ENCODE measurements around the gene ZNF524. TPM values are rescaled to one million over a fixed set of nuclear protein-coding genes. Genes with fewer than 3 reads are reported as not detected.

The ZNF524 gene
- total RNA-seq: 10 to 100 TPM; 22.3 to 25.6 (median 25.4) TPM

DNA sequence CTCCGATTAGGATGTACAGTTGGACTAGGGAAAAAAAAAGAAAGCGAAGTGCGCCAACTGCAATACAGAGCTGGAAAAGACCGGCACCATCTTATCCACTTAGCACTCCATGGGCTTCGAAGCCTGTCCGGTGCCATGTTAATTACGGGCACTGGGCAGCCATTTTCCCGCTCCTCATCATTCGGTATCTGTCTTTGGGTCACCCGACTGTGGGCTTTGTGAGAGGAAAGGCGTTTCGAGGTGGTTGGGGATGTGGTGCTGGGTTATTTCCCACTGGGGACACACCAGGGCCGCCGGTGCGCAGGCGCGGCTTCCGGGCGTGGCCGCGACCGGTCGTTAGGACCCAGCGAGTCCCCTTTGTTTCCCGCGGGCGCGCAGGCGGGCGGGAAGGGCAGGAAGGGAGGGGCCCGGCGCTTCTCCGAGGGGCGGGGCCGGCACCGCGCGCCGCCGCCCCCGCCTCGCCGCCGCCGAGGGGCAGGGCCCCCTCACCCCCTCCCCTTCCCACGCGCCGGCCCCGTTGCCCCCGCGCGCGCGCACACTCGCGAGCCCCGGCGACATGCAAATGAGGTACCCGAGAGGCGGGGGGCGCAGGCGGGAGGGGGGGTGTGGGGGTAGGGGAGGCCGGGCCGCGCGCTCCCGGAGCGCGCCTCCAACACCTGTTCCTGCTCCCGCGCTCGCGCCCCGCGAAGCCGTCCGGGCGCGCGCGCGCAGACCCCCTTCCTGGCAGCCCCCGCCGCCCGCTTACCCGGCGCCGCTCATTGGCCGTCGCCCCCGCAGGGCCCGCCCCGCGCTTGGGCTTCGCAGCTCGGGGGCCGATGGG lies at the start of gene ZNF524:
Gene ZNF524 (plus strand): TSS at position 447 of the 820 bp plus-strand sequence. CDS start 1,825 bp downstream, outside the sequence.
- Histone ChIP-seq H3K4me3 (peak within 1 kb of the TSS; percentile 76 to 98 (median 81)), H3K27ac (peak within 1 kb of the TSS; percentile 98 to 100), H3K36me3 (no peaks in the 10 kb centered on the region), H3K9me3 (no peaks in the 10 kb centered on the region), H3K4me1 (no peaks in the 10 kb centered on the region), H3K27me3 (no peaks in the 10 kb centered on the region)
- TF ChIP-seq POLR2A (IDR thresholded peaks at IDR 0.05) (no peak), POLR2AphosphoS5 (IDR thresholded peaks at IDR 0.05) (peak; percentile 55 to 71 (median 57)), CTCF (IDR thresholded peaks at IDR 0.05) (peak in 1 of 3 donors; percentile 29)
- peak; percentile 77 to 89 for DNase-seq (ENCODE audit: low spot score in 2 of 2)
- intact Hi-C loops (cut with DNase I; ENCODE audit: low total_unique reads): loop anchor here (5.0 kb wide), 1 partner anchor 537 kb away; no protein-coding TSS in a partner anchor

- H3K4me3 ChIP-seq: peak overlapping the region in 1 of 3 donors; percentile 55
- no peaks in the 10 kb centered on the region for H3K27me3 ChIP-seq
- H3K36me3 ChIP-seq: no peaks in the 10 kb centered on the region
- H3K27ac ChIP-seq: peak overlapping the region in 1 of 2 donors; percentile 83
- no peak for DNase-seq (ENCODE audit: low spot score in 2 of 2)
- H3K9me3 ChIP-seq: no peaks in the 10 kb centered on the region
- peaks cover 0 to 6% of the 10 kb centered on the region in 2 donors for H3K4me1 ChIP-seq
- TF ChIP-seq POLR2A (IDR thresholded peaks at IDR 0.05) (no peak), CTCF (IDR thresholded peaks at IDR 0.05) (no peak)
- intact Hi-C loops (cut with DNase I; ENCODE audit: low total_unique reads): no loop called here
These were observed 49.8 kb upstream of the ZNF524 start for GRCh38 chr19:55550321-55550650.

GRCh38 chr19:55552206-55552605 lies 47.9 kb upstream of the ZNF524 start:
- no peaks in the 10 kb centered on the region for H3K27me3 ChIP-seq
- no peak for TF ChIP-seq POLR2A (IDR thresholded peaks at IDR 0.05)
- intact Hi-C loops (cut with DNase I; ENCODE audit: low total_unique reads): no loop called here
- no peaks in the 10 kb centered on the region for H3K9me3 ChIP-seq
- no peak overlapping the region for H3K4me3 ChIP-seq
- no peak overlapping the region for H3K27ac ChIP-seq
- no peaks in the 10 kb centered on the region for H3K36me3 ChIP-seq
- DNase-seq (ENCODE audit: low spot score in 2 of 2): no peak
- peaks cover 0 to 1% of the 10 kb centered on the region in 2 donors for H3K4me1 ChIP-seq

- TF ChIP-seq POLR2AphosphoS5 (IDR thresholded peaks at IDR 0.05) (no peak), POLR2A (IDR thresholded peaks at IDR 0.05) (no peak), CTCF (IDR thresholded peaks at IDR 0.05) (no peak)
- Histone ChIP-seq H3K4me3 (no peak overlapping the region), H3K9me3 (no peaks in the 10 kb centered on the region), H3K27ac (no peak overlapping the region), H3K36me3 (no peaks in the 10 kb centered on the region), H3K4me1 (no peaks in the 10 kb centered on the region), H3K27me3 (no peaks in the 10 kb centered on the region)
- peak in 1 of 2 donors; percentile 38 for DNase-seq (ENCODE audit: low spot score in 2 of 2)
- intact Hi-C loops (cut with DNase I; ENCODE audit: low total_unique reads): no loop called here
These were observed 47.5 kb upstream of the ZNF524 start for GRCh38 chr19:55552620-55553019.

DNA sequence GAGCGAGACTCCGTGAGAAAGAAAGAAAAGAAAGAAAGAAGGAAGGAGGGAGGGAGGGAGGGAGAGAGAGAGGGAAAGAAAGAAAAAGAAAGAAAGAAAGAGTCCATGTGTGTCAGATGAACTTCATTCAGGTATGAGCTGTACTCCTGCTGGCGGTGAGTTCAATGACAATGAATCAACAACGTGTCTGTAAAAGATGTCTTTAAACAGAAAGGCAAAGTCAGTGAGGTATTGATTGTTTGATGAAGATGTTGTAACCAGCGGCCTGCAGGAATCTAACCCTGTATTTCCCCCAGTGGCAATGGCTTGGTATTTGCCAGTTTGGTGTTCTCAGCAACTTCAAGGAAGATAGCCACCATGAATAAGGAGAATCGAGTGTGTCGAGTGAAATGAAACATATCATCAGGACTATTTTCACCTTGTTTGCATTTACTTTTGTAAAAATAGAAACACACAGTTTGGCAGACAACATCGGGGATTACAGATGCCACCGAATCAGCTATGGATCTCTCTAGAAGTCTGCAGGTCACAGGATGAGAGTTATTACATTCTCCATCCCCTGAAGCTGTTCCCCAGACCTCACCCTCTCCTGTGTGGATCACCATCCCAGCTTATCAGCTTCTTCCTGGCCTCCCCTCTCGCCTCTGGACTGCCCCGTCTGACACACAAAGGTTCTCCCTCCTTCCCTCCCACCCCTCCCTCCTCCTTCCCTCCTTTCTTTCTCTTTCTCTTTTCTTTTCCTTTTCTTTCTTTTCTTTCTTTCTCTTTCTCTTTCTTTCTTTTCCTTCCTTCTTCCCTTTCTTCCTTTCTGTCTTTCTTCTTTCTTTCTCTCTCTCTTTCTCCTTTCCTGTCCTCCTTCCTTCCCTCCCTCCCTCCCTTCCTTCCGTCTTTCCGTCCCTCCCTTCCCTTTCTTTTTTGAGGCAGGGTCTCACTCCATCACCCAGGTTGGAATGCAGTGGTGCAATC lies 46.6 kb upstream of the ZNF524 start:
- TF ChIP-seq CTCF (IDR thresholded peaks at IDR 0.05) (no peak), POLR2A (IDR thresholded peaks at IDR 0.05) (no peak), POLR2AphosphoS5 (IDR thresholded peaks at IDR 0.05) (no peak)
- DNase-seq (ENCODE audit: low spot score in 2 of 2): no peak
- Histone ChIP-seq H3K27ac (no peak overlapping the region), H3K9me3 (no peaks in the 10 kb centered on the region), H3K36me3 (no peaks in the 10 kb centered on the region), H3K27me3 (no peaks in the 10 kb centered on the region), H3K4me1 (no peaks in the 10 kb centered on the region), H3K4me3 (no peak overlapping the region)
- intact Hi-C loops (cut with DNase I; ENCODE audit: low total_unique reads): no loop called here

Measured in breast epithelium (tissue), 4 donors.